Activated CD8-positive, alpha-beta memory T cell treated with anti-CD3 and anti-CD28 coated beads for 1 hour (primary cell): Measurements from ENCODE around the gene CRYL1.

ENCODE experiments used
- DNase-seq, 2 donors: peaks; one replicate each; pipeline ENCODE4 v3.0.0-alpha.2; 2020; ENCODE audit warnings: low read depth in 1 of 2; ENCODE audit errors: extremely low read depth in 1 of 2

The CRYL1 gene

DNA sequence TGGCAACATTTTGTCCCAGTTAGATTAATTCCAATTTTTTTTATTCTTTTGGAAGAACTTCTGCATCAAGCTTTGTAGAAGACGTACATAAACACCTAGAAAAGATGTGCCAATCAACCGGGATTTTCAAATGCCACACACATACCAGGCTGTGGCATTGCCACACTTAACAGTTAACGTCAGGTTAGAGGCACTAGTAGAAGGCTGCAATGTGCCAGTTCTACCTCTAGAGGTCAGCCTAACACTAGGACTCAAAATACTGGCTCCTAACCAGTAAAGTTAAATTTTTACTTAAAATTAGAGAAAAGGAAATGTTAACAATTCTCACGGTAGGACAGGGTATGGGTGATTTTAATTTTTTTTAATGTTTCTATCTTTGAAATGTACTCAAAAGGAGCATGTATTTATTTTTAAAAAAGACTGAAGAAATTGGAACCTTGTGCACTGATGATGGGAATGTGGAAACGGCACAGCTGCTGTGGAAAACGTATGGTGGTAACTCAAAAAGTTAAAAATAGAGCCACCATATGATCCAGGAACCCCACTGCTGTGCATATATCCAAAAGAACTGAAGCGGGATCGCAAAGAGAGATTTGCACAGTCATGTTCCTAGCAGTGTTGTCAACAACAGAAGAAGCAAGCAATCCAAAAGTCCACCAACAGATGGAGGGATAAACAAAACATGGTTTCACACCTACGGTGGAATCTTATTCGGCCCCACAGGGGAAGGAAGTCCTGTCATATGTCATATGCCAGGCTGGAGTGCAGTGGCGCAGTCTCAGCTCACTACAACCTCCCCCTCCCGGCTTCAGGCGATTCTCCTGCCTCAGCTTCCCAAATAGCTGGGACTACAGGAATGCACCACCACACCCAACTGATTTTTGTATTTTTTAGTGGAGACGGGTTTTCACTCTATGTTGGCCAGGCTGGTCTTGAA is 30.3 kb downstream of the CRYL1 start:
- DNase-seq, result peak; percentile 24 to 29

DNA sequence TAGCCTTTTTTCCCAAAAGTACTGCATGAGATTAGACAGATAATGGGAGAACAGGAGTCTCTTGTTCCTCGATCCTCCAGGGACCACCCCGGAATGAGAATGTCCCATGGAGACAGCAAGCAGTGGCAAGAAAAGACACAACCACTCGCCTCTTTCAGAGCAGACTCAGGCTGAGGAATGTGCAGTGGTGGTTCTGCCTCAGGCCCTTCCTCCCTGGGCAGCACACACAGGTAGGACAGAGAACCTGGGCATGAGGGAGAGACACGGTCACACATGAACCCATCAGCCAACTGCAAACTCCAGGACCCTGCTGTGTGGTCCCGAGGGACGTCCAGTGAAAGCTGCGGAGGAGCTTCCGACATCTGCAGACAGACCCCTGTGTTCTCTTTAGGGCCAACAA is 31.0 kb downstream of the CRYL1 start:
- no peak for DNase-seq

DNA sequence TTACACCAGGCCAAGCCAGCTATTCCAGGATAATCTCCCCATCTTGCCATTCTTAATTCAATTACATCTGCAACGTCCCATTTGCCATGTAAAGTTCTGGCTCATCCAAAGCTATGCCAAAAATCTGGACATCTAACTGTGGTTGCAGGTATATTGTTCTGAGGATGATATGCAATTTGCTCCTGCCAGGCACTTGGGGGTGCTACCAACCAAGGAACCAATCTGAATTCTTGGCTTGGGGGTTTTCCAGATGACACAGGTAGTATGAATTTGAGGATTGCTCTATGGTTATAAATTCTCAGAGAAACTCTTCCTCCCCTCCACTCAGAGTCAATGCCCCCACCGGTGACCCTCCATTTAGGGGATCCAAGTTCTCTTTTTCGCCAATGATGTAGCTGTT is 33.0 kb downstream of the CRYL1 start:
- DNase-seq, result no peak

DNA sequence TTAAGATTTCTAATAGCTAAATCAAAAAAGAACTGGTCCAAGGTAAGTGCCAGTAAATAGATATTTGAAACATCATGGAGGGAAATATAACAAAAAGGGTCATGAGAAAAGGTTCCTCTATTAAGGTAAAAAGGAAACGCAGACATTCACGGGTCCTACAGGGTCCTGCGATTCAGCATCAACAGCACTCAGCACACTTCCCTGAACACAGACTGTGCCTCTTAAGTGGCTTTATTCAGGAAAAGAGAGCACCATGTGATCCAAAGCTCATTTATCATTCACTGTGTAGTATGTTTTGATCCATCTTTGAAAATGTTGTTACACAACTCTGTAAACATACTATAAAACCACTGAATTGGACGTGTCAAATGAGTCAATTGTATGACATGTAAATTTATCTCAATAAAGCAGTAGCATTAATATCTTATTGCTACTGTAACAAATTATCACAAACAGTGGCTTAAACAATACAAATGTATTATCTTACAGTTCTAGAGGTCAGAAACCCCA is 33.7 kb downstream of the CRYL1 start:
- DNase-seq, result no peak

DNA sequence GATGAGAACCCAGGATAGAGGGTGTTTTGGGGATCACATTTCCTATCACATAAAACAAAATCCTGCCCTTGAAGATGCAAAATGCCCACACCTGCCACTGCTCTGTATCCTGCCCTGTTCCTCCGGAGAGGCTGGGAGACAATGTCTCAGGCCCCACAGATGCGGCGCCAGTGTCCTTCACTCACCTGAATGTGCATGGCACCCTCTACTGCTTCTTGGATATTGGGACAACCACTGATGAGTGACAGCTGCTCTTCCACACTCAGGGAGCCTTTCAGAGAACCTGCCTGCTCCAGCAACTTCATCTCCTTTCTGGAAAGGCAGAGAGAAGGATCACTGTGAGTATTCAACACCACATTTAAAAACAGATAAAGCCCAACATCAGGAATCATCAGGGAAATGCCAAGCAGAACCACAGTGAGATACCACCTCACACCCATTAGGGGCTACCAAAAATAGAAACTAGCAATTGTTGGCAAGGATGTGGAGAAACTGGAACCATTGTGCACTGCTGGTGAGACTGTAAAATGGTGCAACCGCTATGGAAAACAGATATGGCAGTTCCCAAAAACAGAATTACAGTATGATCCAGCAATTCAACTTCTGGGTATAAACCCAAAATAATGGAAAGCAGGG is 36.4 kb downstream of the CRYL1 start:
- peak in 1 of 2 donors; percentile 14 for DNase-seq

DNA sequence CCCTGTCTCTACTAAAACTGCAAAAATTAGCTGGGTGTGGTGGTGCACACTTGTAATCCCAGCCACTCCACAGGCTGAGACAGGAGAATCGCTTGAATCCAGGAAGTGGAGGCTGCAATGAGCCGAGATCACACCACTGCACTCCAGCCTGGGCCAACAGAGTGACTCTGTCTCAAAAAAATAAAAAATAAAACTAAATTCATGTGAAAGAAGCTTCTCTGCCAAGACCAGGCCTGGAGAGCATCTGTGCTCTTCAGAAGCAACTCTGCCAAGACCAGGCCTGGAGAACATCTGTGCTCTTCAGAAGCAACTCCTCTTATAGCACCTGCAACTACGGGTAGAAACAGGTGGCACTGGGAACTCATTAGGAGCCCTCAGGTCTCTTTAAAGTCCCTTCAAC is 37.7 kb downstream of the CRYL1 start:
- no peak for DNase-seq

DNA sequence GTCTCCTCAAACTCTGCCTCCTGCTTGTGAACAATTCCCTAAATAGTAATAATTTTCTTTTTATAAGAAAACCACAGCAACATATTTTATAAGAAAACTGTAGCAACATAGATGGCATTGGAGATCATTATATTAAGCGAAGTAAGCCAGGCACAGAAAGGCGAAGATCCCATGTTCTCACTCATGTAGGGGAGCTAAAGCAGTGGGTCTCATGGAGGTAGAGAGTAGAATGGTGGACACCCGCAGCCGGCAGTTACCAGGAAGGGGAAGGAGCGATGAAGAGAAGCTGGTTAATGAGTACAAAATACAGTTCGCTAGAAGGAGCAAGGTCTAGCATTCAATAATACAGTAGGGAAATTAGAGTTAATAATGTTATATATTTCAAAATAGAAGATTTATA is 42.9 kb downstream of the CRYL1 start:
- DNase-seq, result no peak

DNA sequence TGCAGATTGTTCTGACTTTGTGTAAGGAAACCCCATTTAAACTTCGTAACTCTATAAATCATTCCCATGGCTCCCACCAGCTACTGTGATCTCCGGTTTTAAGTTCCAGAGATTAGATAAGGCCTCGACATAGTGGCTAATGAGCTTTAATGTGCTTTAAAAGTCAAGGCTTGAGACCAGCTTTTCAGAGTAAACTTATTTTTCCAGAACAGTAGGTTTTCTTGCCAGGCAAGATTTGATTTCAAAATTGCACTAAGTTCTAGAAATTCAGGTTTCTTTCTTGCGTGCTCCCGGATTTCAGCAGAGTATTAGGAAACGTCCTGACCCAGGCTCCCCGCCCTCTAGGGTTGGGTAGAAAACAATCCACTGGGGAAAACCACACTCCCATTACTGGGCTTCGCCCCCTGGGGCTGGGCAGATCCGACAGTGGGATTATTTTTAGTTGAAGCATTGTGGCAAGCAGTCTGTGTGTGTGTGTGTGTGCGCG is 43.3 kb downstream of the CRYL1 start:
- no peak for DNase-seq

DNA sequence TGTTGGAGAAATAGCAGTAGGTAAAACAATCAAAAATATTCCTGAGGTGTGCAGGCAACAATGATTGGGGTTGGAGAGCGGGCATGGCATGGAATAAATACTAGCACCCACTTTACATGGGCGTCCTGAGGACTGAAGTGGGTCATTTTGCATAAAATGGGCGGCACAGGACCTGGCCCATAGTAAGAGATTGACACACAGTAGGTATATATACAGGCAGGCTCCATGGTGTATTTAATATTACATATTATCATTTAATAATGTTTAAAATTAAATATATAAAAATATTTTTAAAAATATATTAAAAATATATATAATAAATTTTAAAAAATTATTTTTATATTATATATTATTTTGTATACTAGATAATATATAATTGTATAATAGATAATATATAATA is 48.3 kb downstream of the CRYL1 start:
- DNase-seq, result no peak

DNA sequence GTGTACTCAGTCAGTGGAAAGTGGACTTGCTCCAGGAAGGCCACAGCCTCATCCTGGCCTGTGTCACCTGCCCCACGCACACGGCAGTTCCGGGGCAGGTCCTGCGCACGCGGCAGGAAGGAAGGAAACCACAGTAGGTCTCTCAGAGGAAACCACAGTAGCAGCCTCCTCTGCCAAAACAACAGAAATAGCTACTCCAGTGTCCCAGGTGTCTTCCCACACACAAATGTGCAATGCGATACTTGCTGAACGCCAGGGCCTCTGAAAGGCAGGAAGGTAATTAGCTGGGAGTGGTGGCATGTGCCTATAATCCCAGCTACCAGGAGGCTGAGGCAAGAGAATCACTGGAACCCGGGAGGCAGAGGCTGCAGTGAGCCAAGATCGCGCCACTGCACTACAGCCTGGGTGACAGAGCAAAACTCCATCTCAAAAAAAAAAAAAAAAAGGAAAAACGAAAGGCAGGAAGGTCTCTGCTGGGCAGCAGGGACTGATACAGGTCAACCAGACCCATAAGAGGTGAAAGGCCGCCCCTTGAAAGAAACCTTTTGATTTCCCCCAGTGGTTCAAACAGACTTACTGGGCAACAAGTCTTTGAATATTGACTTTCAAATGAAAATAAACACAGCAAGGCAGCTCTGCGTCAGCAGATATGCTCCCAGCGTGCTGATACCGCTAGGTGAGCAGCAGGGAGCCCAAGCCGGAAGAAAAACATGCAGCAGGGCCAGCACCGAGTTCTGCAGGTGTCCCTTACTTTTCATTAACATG is 49.5 kb downstream of the CRYL1 start:
- peak; percentile 40 to 45 for DNase-seq

DNA sequence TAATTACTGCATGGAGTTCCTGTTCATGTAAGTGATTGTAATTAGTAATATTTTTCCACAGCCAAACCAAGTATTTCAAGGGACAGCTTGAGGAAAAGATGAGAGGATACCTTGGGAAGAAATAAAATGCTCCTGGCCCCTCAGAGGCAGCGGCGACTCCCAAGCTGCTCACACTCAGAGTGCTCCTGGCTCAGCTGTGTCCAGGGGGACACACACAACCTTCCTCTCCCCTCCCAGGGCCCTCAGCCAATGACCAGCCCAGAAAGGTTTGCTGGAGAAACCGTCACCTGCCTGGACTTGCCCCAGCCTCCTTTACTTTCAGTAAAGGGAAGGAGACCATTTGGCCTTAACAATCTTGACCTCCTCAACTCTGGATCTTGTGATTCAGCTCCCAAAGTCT is 51.1 kb downstream of the CRYL1 start:
- DNase-seq, result no peak

DNA sequence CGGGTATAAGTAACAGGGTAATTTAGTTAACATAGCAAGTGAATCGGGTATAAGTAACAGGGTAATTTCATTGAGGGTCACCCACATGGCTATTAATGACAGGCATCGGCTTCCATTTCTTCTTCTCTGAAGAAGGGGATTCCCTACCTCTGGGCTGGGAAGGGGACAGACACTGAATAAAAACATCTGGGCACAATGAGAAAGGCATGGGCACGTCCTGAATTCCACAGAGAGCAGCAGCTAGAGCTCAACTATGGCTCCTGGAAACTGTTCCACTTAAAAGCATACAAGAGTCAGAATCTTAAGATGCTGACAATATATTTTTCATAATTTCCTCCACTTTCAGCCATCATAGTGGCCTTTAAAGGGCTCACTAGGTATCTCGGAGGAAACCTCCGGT is 51.8 kb downstream of the CRYL1 start:
- DNase-seq, result no peak

DNA sequence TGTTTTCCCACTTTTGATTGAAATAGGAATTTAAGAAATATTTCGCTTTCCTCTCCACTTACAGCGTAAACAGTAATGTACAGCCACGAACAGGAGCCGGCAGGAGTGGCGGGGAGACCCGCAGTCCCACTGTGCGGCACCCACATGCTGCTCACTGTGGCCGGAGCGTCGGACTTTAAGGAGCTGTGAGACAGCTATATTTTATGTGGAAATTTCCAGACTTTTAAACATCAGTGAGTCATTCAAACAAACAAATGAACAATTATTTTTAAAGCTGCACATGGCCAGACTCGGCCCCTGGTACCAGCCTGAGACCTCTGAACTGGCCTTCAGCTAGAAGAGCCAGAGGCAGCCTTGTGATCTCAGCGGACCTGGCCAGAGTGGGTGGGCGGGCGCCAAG is 52.5 kb downstream of the CRYL1 start:
- no peak for DNase-seq

DNA sequence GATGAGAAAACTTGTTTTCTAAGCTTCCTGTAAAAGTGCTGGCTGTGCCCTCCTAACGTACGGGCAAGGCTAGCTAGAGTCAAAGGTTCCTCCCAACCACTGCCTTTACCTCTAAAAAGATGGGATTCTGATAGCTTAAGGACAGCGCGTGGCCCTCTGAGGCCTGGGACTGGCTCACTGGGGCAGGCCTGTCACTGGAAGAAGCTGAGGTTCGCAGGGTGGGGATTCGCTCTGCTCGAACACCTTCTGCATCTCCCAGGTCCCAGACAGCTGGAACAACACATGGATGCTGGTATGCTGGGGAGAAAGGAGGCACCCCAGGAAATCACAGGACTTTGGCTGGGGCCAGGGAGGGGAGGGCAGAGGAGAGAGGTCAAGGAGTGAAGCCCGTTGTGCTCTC is 53.1 kb downstream of the CRYL1 start:
- no peak for DNase-seq

DNA sequence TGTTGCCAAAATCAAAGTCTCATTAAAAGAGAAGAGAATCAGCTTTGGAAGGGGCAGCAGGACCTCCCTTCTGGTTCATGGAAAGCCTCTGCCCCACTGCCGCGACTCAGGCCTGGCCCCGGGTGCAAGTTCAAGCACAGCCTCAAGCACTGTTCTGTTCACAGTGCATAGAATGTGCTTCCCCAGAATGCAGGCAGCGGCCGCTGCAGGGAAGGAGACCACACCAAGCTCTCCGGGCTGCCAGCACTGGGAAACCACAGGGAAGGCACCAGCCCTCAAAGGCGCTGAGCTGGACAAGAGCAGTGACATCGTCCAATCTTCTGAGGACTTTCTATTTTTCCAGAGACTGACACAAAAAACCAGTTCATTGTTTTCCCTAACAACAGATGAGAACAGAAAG is 55.5 kb downstream of the CRYL1 start:
- no peak for DNase-seq

DNA sequence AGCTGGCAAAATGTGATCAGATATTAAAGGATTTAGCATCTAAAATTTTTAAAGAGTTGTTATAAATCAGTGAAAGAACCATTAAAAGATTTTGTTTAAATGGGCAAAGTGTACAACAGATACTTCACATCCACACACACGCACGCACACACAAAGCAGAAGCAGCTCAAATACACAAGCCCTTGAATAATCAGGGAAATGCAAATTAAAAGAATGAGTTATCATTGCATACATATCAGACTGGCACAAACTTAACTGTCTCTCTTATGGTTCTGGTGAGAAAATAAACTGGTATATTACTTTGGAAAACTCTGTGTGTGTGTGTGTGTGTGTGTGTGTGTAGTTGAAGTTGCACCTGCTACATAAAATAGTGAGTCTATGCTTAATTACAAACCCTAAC is 59.3 kb downstream of the CRYL1 start:
- DNase-seq, result no peak

DNA sequence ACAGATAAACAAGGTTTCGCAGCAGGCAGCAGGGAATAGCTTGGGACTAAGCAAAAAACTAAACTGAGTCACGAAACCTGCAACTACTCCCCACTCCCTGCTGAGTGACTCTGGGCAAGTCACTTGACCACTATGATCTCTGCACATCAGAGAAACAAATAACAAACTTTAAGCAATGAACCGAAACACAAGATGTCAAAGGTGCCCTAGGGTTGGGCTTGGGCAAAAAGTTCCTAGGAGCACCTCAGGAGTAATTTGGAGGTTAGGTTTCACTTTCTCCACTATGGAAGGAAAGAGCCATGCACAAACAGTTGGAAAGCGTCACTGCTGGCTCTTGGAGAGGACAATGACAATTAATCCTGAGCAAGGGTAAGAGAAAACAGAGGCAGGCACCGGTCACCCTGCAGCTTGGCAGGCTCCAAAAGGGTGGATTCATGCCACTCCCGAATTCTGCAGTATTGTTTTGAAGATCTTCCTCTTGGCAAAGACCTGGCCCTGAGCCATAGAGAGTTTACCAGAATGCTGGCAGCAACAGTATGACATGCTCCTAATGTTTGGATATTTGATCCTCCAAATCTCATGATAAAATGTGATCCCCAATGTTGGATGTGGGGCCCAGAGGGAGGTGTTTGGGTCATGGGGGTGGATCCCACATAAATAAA is 60.3 kb downstream of the CRYL1 start:
- no peak for DNase-seq

DNA sequence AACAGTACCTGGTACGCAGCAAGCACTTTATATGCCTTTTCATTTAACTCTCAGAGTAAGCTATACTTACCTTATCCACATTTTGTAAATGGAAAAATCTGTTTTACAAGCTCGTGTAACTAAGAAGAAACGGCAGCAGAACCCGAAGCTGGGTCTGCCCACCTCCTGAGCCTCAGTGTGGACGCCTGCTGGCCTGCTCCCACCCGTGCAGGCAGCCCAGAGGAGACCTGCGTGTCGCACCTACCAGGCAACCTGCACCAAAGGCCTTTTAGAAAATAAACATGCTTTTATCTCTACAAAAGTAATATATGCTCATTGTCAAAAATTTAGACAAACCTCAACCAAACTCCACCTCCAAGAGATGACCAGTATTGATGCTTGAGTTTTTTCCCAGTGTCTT is 62.7 kb downstream of the CRYL1 start:
- DNase-seq, result no peak

DNA sequence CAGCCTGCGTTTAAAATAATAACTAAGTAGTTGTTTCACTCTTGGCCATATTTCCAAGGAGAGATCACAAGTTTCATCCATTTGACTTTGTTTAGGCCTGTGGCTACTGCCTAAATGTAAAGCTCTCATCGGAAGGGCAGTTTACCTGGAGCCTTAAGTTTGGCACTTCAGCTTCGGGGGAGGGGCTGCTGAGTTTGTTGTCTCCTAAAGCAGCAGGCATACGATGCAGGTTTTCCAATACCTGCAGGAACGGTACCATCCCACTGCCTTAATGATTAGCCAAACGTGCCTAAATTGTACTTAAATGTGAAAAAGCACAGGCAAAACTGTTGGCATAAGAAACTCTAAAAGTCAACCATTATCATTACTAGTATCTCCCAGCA is 63.1 kb downstream of the CRYL1 start:
- no peak for DNase-seq

DNA sequence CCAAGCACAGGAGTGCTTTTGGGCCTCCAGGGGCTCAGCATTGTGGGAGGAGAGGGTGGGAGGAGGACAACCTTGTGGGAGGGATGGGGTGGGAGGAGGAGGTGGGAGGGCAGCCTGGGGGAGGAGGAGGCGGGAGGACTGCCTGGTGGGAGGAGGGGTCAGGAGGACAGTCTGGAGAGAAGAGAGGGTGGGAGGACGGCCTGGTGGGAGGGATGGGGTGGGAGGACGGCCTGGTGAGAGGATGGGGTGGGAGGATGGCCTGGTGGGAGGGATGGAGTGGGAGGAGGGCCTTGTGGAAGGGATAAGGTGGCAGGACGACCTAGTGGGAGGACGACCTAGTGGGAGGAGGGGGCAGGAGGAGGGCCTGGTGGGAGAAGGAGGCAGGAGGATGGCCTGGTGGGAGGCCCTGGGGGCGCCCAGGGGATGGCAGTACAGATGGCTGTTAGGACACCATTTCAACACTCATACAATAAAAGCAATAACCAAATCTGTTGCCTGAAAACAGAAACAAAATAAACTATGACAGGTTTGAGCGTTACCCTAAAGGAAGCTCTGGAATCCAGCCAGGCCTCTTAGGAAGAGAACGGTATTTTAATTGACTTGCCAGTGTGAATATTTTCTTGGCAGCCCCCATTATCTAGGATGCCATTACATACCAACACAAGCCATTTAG is 63.7 kb downstream of the CRYL1 start:
- DNase-seq, result no peak
